ENCODE data around the gene SLC1A7. TPM values are rescaled to one million over a fixed set of nuclear protein-coding genes. Genes with fewer than 3 reads are reported as not detected.

Gene SLC1A7
- total RNA-seq, 1 donor from 2014 or later = not detected

DNA sequence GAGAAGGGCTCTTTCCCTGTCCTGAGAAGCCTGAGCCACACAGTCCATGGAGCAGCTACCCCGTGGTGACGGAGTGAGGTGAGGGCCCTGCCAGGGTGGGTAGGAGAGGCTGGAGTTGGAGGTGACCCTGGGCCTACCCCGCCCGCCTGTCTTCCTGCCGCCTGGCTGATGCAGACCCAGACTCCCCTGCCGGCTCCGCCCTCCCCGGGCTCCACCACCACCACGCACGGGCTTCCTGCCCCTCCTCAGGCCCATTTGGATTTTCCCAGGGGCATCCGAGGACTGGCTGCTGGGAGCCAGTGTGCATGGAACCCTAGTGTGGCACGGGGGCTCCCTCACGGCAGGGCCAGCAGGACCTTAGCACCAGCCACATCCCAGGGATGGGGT lies 47.9 kb downstream of the SLC1A7 start:
- Histone ChIP-seq H3K27ac (no peak overlapping the region), H3K79me2 (ENCODE audit: low read depth) (no peaks in the 10 kb centered on the region), H3K9ac (no peak overlapping the region), H2AFZ (replicated peaks) (no peak overlapping the region), H3K4me1 (no peaks in the 10 kb centered on the region), H3K36me3 (no peaks in the 10 kb centered on the region), H3K9me3 (ENCODE audit: low read depth) (no peaks in the 10 kb centered on the region), H3F3A (ENCODE audit: low read depth) (peaks cover 7% of the 10 kb centered on the region), H3K4me2 (no peak overlapping the region), H3K27me3 (no peaks in the 10 kb centered on the region), H4K20me1 (ENCODE audit: low read depth) (no peaks in the 10 kb centered on the region), H3K4me3 (no peak overlapping the region)
- DNase-seq (ENCODE audit: low spot score) = no peak
- peaks cover 2% of the 10 kb centered on the region for H3K27me3 Mint-ChIP-seq (ENCODE audit: insufficient read depth, low read depth)
- no peaks in the 10 kb centered on the region for H3K9me3 Mint-ChIP-seq
- no peaks in the 10 kb centered on the region for H3K36me3 Mint-ChIP-seq
- no peak overlapping the region for H3K27ac Mint-ChIP-seq
- H3K4me3 Mint-ChIP-seq = no peak overlapping the region
- no peaks in the 10 kb centered on the region for H3K4me1 Mint-ChIP-seq
- no peak for TF ChIP-seq EZH2 (IDR thresholded peaks at IDR 0.05)
- TF ChIP-seq CTCF (IDR thresholded peaks at IDR 0.05) = no peak
- no peak for TF ChIP-seq EZH2phosphoT487 (IDR thresholded peaks at IDR 0.05)

GRCh38 chr1:53093778-53094532 lies 48.5 kb downstream of the SLC1A7 start:
- Histone ChIP-seq H3K36me3 (no peaks in the 10 kb centered on the region), H3K9ac (no peak overlapping the region), H3K27me3 (no peaks in the 10 kb centered on the region), H3K4me3 (no peak overlapping the region), H3K27ac (no peak overlapping the region), H4K20me1 (ENCODE audit: low read depth) (no peaks in the 10 kb centered on the region), H3F3A (ENCODE audit: low read depth) (peaks cover 7% of the 10 kb centered on the region), H3K79me2 (ENCODE audit: low read depth) (no peaks in the 10 kb centered on the region), H3K4me2 (no peak overlapping the region), H3K4me1 (no peaks in the 10 kb centered on the region), H2AFZ (replicated peaks) (no peak overlapping the region), H3K9me3 (ENCODE audit: low read depth) (no peaks in the 10 kb centered on the region)
- Mint-ChIP-seq H3K4me1 (no peaks in the 10 kb centered on the region), H3K27me3 (ENCODE audit: insufficient read depth, low read depth) (peaks cover 2% of the 10 kb centered on the region), H3K36me3 (no peaks in the 10 kb centered on the region), H3K4me3 (no peak overlapping the region), H3K27ac (peak overlapping the region; percentile 69), H3K9me3 (no peaks in the 10 kb centered on the region)
- no peak for DNase-seq (ENCODE audit: low spot score)
- TF ChIP-seq CTCF (IDR thresholded peaks at IDR 0.05) (no peak), EZH2 (IDR thresholded peaks at IDR 0.05) (no peak), EZH2phosphoT487 (IDR thresholded peaks at IDR 0.05) (no peak)

DNA sequence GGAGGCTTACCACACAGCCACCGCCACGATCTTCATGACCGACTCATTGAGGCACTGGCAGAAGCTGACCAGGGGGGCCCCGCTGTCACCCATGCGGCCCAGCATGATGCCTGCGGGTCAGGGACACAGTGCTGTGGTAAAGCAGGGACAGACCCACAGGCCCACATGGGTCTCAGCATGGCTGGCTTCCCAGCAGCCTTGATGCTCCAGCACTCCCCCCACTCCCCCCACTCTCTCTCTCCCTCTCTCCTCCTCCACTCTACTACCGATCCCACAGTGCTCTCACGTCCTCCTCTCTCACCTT lies 49.0 kb downstream of the SLC1A7 start:
- H3K27me3 ChIP-seq = no peaks in the 10 kb centered on the region
- Mint-ChIP-seq H3K27ac (no peak overlapping the region), H3K4me3 (no peak overlapping the region), H3K9me3 (no peaks in the 10 kb centered on the region), H3K36me3 (no peaks in the 10 kb centered on the region), H3K4me1 (no peaks in the 10 kb centered on the region), H3K27me3 (ENCODE audit: insufficient read depth, low read depth) (peaks cover 5% of the 10 kb centered on the region)
- H3K4me1 ChIP-seq = no peaks in the 10 kb centered on the region
- H3K9ac ChIP-seq = no peak overlapping the region
- no peak for DNase-seq (ENCODE audit: low spot score)
- H3K79me2 ChIP-seq (ENCODE audit: low read depth) = no peaks in the 10 kb centered on the region
- H3K4me3 ChIP-seq = no peak overlapping the region
- H3K9me3 ChIP-seq (ENCODE audit: low read depth) = no peaks in the 10 kb centered on the region
- no peaks in the 10 kb centered on the region for H4K20me1 ChIP-seq (ENCODE audit: low read depth)
- TF ChIP-seq EZH2 (IDR thresholded peaks at IDR 0.05) (no peak), EZH2phosphoT487 (IDR thresholded peaks at IDR 0.05) (no peak), CTCF (IDR thresholded peaks at IDR 0.05) (no peak)
- H3F3A ChIP-seq (ENCODE audit: low read depth) = peaks cover 7% of the 10 kb centered on the region
- no peak overlapping the region for H2AFZ ChIP-seq (replicated peaks)
- no peaks in the 10 kb centered on the region for H3K36me3 ChIP-seq
- no peak overlapping the region for H3K4me2 ChIP-seq
- H3K27ac ChIP-seq = no peak overlapping the region

Measured in neural progenitor cell (in vitro differentiated cells).